GM19395 (cell line): ENCODE measurements around the gene DSE.

Experiments
- ATAC-seq: cut with Tn5 transposase; IDR thresholded peaks from one replicate; pipeline ENCODE4 v1.9.1; 2021; ENCODE audit warnings: mild to moderate bottlenecking, moderate library complexity; ENCODE audit not compliant: unreplicated experiment

The DSE gene

DNA sequence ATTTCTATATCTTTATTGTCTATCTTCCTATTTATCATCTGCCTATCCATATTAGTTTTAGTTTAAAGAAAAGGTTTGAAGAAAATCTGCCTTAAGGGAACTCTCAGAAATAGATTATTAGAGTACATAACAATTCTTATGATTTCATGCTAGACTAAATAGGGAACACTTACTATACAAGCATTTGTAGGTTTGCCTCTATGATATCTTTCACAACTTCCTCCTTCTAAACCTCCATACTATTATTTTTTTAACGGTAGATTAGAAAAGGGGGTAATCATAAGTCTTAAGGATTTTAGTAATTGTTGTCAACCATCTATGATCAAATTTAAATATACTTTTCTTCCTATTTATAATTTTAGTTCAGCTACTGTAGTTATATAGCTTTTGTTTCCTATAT, 11.6 kb upstream of the DSE start:
- no peak for ATAC-seq

- no peak for ATAC-seq
Observed at GRCh38 chr6:116359835-116360234, 10.9 kb upstream of the DSE start.

DNA sequence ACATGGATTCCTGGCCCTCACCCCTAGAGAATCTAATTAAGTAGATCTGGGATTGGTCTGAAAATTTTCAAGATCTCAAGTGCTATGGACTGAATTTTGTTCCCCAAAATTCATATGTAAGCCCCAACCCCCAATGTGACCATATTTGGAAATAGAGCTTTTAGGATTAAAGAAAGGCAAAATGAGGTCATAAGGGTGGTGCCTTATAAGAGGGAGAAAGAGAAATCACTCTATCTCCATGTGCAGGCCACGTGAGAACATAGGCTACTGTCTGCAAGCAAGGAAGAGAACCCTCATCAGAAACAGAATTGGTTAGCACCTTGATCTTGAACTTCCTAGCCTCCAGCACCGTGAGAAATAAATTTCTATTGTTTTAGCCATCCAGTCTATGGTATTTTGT, 8.5 kb upstream of the DSE start:
- ATAC-seq = no peak

- ATAC-seq = no peak
Observed at GRCh38 chr6:116363759-116364158, 7.0 kb upstream of the DSE start.

DNA sequence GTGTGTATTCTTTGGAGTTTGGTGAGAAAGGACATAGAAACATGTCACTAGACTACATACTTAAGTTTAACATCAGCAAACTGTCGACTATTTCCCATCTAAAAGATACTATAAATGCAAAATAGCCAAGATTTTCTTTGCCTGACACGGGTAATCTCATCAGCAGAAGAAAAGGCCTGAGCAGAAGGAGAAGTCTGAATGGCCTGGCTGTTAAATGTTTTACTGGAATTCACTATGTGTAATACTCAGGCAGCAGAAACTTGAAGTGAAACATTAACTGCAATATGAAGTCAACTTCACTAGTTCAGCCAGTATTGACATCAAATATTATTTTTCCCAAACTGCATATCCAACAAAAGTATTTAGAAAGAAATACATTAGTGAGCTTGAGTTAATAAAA, 6.4 kb upstream of the DSE start:
- no peak for ATAC-seq

- no peak for ATAC-seq
Observed at GRCh38 chr6:116365743-116366142, 5.0 kb upstream of the DSE start.

DNA sequence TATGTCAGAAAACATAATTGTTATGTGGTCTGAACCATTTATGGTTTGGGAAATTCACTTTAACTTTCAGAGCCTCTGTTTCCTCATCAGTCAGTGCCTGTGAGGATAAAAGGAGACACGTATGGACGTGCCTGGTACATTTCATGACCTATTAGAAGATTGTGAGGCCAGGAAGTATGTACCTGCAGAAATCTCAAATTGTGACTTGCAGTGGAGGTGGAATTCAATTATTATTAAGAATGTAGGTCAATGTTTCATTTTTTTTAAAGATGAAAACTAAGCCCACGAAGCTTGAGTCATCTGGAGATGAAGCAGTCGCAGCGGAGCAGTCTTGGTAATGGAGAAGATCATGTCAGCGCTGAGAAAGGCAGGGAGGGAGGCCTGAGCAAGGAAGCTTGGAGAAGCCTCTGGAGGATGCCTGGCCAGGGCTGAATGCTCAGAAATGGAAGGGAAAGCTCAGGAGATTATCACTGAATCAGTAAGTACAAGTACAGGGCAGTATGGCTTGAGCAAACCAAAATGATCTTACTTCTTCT, 3.9 kb upstream of the DSE start:
- no peak for ATAC-seq

DNA sequence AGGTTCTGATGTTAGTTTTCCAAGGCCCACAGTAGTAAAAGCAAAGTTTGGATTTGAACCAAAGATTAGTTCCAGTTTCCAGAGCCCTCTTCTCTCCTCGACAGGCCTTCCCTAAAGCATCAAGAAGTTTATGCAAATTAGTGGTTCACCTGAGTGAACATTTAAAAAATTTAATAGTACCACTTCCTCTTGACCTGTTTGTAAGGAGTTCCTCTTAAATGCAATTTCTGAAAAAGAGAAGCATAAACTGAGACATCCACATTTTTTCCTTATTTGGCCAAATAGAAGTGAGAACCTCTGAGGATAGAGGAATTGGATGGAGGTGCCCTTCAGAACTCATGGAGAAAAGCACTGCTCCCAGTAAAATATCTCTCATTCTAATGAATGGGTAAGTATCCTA, 1.2 kb upstream of the DSE start:
- ATAC-seq = peak; percentile 57

GRCh38 chr6:116369964-116370759, 585 bp upstream of the DSE start:
- peak; percentile 53 for ATAC-seq

DNA sequence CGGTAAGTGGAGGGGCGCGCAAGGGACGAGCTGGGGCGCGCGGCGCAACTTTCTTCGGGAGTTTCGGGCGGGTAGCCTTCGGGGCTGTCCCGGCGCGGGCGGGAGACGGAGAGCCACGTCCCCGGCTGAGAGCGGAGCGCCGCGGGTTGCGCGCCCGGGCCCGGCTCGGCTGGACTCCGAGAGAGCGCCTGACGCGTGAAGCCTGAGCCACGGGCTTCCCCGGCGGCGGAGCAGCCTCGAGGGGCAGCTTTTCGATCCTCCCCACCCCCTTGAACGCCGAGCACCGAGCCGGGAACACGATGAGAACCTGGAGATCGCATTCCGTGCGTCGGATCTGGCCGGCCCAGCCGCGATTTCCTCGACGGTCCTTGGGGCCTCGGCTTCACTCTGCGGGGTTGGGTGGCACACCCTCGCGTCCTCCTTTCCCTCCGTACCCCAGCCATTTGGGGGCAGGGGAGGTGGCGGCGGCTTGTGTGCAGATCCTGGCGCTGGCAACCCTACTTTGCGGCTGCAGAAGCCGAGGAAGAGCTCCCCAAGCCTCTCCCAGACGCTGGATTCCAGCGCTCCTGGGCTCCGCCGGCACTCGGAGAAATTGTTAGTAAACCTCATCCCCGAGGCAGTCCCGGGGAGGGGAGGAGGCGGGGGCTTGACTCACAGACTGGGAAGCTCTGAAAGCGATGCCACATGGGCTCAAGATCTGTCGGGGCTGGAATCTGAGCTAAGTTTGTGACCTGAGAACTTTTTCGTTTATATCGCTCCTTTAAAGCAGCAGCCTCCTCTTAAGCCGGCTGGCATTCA, 572 bp downstream of the DSE start:
- peak; percentile 53 for ATAC-seq

- ATAC-seq = no peak
Observed at GRCh38 chr6:116371918-116372209, 1.1 kb downstream of the DSE start.

GRCh38 chr6:116373300-116373699, 2.6 kb downstream of the DSE start:
- no peak for ATAC-seq

- no peak for ATAC-seq
Observed at GRCh38 chr6:116373940-116374339, 3.2 kb downstream of the DSE start.

DNA sequence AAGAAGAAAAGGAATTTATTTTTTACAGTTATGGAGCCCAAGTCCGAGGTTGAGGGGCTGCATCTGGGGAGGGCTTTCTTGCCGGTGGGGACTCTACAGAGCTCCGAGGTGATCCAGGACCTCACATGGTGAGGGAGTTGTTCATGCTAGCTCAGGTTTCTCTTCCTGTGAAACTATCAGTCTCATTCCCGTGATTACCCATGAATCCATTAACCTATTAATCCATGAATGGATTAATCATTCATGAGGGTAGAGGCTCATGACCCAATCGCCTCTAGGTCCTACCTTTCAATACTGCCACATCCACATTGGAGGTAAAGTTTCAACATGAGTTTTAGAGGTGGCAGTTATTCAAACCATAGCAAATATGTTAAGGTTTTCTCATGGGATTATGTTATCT, 3.8 kb downstream of the DSE start:
- ATAC-seq = no peak

- no peak for ATAC-seq
Observed at GRCh38 chr6:116375262-116375661, 4.5 kb downstream of the DSE start.

DNA sequence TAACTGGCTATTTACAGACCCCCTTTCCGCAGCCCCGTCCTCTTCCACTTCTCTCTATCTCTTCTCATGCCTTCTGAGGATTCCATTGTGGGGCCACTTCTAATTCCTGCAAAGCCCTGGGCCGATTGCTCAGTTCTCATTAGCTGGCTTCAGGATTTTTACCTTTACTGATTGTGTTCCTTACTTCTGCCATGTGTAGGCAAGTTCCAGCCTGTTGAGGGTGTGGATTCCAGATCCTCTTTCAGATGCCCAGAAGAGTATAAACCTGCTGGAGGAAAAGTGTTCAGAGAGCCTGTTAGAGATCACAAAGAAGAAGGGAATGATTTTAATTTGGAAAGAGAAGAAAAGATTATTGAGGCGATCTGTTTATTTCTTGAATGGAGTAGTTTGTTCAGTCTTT, 5.4 kb downstream of the DSE start:
- ATAC-seq = no peak

DNA sequence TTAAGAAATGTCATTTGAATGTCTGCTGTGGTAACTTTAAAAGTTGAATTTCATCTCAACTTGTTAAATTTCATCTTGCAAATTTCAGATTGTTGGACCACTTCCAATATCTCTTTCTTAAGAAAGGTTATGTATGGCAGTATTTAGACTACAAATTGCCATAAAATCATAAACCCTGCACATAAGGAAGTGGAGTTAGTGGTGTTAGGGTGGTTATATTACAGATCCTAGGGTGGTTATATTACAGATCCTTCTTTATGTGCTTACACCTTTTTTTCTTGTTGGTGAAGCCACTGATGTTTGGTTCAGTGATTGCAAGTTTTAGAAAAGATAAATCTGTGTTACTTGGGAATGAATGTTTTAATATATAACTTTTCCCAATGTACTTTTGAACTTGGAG, 9.0 kb downstream of the DSE start:
- no peak for ATAC-seq

- ATAC-seq = no peak
Observed at GRCh38 chr6:116380346-116380745, 9.6 kb downstream of the DSE start.

DNA sequence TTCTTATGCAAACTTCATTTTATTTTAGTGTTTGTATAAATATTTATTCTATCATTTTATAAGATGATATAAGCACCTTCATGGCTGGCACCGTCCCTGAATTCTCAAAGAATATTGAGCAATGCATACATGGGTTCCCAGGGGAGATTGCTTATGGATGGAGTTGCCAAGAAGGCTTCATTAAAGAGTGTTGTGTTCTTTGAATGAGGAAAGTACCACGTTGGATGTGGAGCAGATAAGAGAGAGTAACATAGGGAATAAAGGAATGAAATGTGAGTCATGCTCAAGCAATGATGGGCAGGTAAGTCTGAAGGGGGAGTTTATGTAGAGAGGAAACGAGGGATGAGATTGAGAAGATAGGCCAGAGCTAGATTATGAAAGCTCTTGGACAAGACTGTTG, 10.3 kb downstream of the DSE start:
- no peak for ATAC-seq

DNA sequence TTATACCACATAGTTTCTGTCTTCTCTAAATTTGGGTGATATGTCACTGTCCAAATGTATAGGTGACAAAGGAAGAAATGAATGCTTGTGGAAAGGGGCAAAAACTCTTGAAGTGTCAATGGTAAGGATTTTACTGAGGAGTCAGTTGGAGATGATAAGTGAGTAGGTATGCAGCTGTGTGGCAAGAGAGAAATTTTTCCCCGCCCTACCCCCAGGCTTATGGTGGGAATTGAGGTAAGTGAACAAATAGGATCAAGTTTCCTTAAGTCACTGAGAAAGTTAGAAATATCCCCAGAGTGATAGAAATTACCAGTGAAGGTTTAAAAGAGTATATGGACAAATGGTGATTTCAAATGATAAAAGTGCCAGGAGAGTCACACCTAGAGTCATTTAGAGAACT, 11.8 kb downstream of the DSE start:
- no peak for ATAC-seq

DNA sequence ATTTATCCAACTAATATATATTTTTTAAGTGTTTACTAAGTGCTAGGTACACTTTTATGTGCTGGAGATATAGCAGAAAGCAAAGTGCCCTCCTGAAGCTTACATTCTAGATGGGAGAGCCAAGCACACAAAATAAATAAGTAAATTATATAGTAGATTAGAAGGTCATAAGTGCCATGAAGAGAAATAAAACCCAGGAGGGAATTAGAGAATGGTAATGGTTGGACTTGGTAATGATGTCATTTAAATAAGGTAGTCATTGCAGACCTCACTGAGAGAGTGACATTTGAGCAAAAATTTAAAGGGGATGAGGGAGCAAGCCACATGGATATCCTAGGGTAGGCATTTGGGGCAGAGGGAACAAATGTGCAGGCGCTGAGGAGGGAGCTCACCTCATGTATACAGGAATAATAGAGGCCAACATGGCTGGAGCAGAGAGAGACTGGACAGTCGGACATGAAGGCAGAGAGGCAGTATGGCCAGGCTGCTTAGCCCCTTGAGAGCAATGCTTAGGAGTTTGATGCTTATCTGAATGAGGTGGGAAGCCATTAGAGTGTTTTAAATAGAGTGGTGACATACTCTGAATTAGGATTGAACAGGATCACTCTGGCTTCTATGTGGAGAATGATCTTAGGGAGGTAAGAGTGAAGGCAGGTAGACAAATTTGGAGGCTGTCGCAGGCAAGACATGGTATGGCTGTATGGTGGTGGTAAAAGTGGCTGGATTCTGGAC, 14.1 kb downstream of the DSE start:
- ATAC-seq = no peak

- ATAC-seq = no peak
Observed at GRCh38 chr6:116385459-116385802, 14.7 kb downstream of the DSE start.
